HEK293 (cell line): ENCODE results near the gene VEZF1.
A peak's percentile ranks its signal among the peaks of the same experiment; 100 is the strongest.

Experiments used
- CTCF ChIA-PET: fragments of 350-600 bp; formaldehyde crosslinking; extraction: SDS; loops from one replicate; lab custom pipeline; 2021; ENCODE audit warnings: antibody characterized with exemption; lab: Yijun Ruan, JAX
- POLR2A ChIA-PET: fragments of 300-600 bp; formaldehyde crosslinking; extraction: SDS; loops from one replicate; lab custom pipeline; 2020; ENCODE audit warnings: antibody characterized with exemption, inconsistent platforms; lab: Yijun Ruan, JAX
- H3K27ac ChIP-seq: fragments of 200-500 bp; sonication (Bioruptor generic); 2 replicates; pipeline ENCODE4 v1.5.1; 2014; ENCODE audit warnings: low read depth, low read length, control low read depth, inconsistent platforms; ENCODE audit errors: extremely low read depth
- H3K36me3 ChIP-seq, 2 experiments: fragments of 200-500 bp in 1 of 2; sonication (Bioruptor generic) in 1 of 2; 1 replicate in 1 of 2; 2 replicates in 1 of 2; pipeline ENCODE4 v1.5.1; 2014 to 2017; ENCODE audit warnings: inconsistent platforms in 2 of 2, low read length in 2 of 2; ENCODE audit not compliant: control insufficient read depth in 2 of 2, insufficient read depth in 1 of 2
- H3K4me1 ChIP-seq: fragments of 200-500 bp; sonication (Bioruptor generic); 2 replicates; pipeline ENCODE4 v1.5.1; 2014; ENCODE audit warnings: mild to moderate bottlenecking, low read length, inconsistent platforms; ENCODE audit not compliant: control insufficient read depth, insufficient read depth
- H3K4me3 ChIP-seq: 2 replicates; pipeline ENCODE4 v1.5.1; 2011; ENCODE audit warnings: low read depth, mild to moderate bottlenecking, control low read depth, low read length, moderate library complexity
- H3K9me3 ChIP-seq: fragments of 200-500 bp; sonication (Bioruptor generic); 2 replicates; pipeline ENCODE4 v1.5.1; 2014; ENCODE audit warnings: low read depth, low read length, inconsistent platforms; ENCODE audit not compliant: control insufficient read depth, insufficient read depth
- ATF2 ChIP-seq: fragments of 450-650 bp; formaldehyde crosslinking; IDR thresholded peaks from 2 replicates; pipeline ENCODE4 v1.5.1; 2016; ENCODE audit warnings: missing biosample characterization, missing genetic modification characterization, low read depth
- BCL11A ChIP-seq: fragments of 450-650 bp; formaldehyde crosslinking; IDR thresholded peaks from 2 replicates; pipeline ENCODE4 v1.5.1; 2016; ENCODE audit warnings: low read depth, missing biosample characterization, missing genetic modification characterization
- GLI4 ChIP-seq: fragments of 450-650 bp; formaldehyde crosslinking; IDR thresholded peaks from 2 replicates; pipeline ENCODE4 v1.5.1; 2016; ENCODE audit warnings: missing biosample characterization, missing genetic modification characterization
- HOXC10 ChIP-seq: sonication (generic); formaldehyde crosslinking; IDR thresholded peaks from 2 replicates; pipeline ENCODE4 v1.8.1; 2023; ENCODE audit warnings: mild to moderate bottlenecking, missing genetic modification reagents
- KLF1 ChIP-seq: fragments of 450-650 bp; formaldehyde crosslinking; IDR thresholded peaks from 2 replicates; pipeline ENCODE4 v1.5.1; 2016; ENCODE audit warnings: missing biosample characterization, missing genetic modification characterization
- MYNN ChIP-seq: fragments of 450-650 bp; formaldehyde crosslinking; IDR thresholded peaks from 2 replicates; pipeline ENCODE4 v1.5.1; 2016; ENCODE audit warnings: missing biosample characterization, missing genetic modification characterization, borderline replicate concordance
- MZF1 ChIP-seq: fragments of 450-650 bp; formaldehyde crosslinking; IDR thresholded peaks from 2 replicates; pipeline ENCODE4 v1.5.1; 2017; ENCODE audit warnings: missing biosample characterization, missing genetic modification characterization, borderline replicate concordance
- SETDB1 ChIP-seq: IDR thresholded peaks from one replicate; pipeline ENCODE4 v1.6.1; 2017; ENCODE audit warnings: mild to moderate bottlenecking, low read length, moderate library complexity, mixed read lengths; ENCODE audit not compliant: insufficient read length
- ZBTB1 ChIP-seq: fragments of 450-650 bp; formaldehyde crosslinking; IDR thresholded peaks from 2 replicates; pipeline ENCODE4 v1.5.1; 2016; ENCODE audit warnings: missing biosample characterization, missing genetic modification characterization
- ZBTB6 ChIP-seq: fragments of 450-650 bp; formaldehyde crosslinking; IDR thresholded peaks from 2 replicates; pipeline ENCODE4 v1.5.1; 2017; ENCODE audit warnings: missing biosample characterization, missing genetic modification characterization
- ZFP41 ChIP-seq: fragments of 450-650 bp; formaldehyde crosslinking; IDR thresholded peaks from 2 replicates; pipeline ENCODE4 v1.5.1; 2016; ENCODE audit warnings: missing biosample characterization, missing genetic modification characterization, borderline replicate concordance
- ZFP69B ChIP-seq: fragments of 450-650 bp; formaldehyde crosslinking; IDR thresholded peaks from 2 replicates; pipeline ENCODE4 v1.5.1; 2016; ENCODE audit warnings: missing biosample characterization, missing genetic modification characterization
- ZNF146 ChIP-seq: fragments of 450-650 bp; formaldehyde crosslinking; IDR thresholded peaks from 2 replicates; pipeline ENCODE4 v1.5.1; 2016; ENCODE audit warnings: missing biosample characterization, missing genetic modification characterization
- ZNF23 ChIP-seq: fragments of 450-650 bp; formaldehyde crosslinking; IDR thresholded peaks from 2 replicates; pipeline ENCODE4 v1.5.1; 2016; ENCODE audit warnings: missing biosample characterization, missing genetic modification characterization, borderline replicate concordance
- ZNF274 ChIP-seq, 2 experiments: fragments of 200-500 bp in 1 of 2; fragments of 450-650 bp in 1 of 2; sonication (Bioruptor generic) in 1 of 2; formaldehyde crosslinking in 1 of 2; IDR thresholded peaks; 2 replicates each; pipeline versions ENCODE4 v1.5.1 to v1.6.1; 2014 to 2016; ENCODE audit warnings: borderline replicate concordance in 1 of 2, inconsistent platforms in 1 of 2, low read length in 1 of 2, missing biosample characterization in 1 of 2, missing genetic modification characterization in 1 of 2
- ZNF473 ChIP-seq: fragments of 450-650 bp; formaldehyde crosslinking; IDR thresholded peaks from 2 replicates; pipeline ENCODE4 v1.5.1; 2017; ENCODE audit warnings: missing biosample characterization, missing genetic modification characterization
- ZNF548 ChIP-seq: fragments of 450-650 bp; formaldehyde crosslinking; IDR thresholded peaks from 2 replicates; pipeline ENCODE4 v1.5.1; 2016; ENCODE audit warnings: missing biosample characterization, missing genetic modification characterization
- TF ChIP-seq, protein P1 (sequence below): fragments of 450-650 bp; formaldehyde crosslinking; IDR thresholded peaks from 2 replicates; pipeline ENCODE4 v1.5.1; 2016; ENCODE audit warnings: missing biosample characterization, missing genetic modification characterization, borderline replicate concordance
- TF ChIP-seq, protein P2 (sequence below): fragments of 450-650 bp; formaldehyde crosslinking; IDR thresholded peaks from 2 replicates; pipeline ENCODE4 v1.5.1; 2017; ENCODE audit warnings: missing biosample characterization, missing genetic modification characterization
- TF ChIP-seq, protein P3 (sequence below): fragments of 450-650 bp; formaldehyde crosslinking; IDR thresholded peaks from 2 replicates; pipeline ENCODE4 v1.5.1; 2017; ENCODE audit warnings: missing biosample characterization, missing genetic modification characterization
- TF ChIP-seq, protein P4 (sequence below): fragments of 450-650 bp; formaldehyde crosslinking; IDR thresholded peaks from 2 replicates; pipeline ENCODE4 v1.5.1; 2016; ENCODE audit warnings: missing biosample characterization, missing genetic modification characterization

The VEZF1 gene

DNA sequence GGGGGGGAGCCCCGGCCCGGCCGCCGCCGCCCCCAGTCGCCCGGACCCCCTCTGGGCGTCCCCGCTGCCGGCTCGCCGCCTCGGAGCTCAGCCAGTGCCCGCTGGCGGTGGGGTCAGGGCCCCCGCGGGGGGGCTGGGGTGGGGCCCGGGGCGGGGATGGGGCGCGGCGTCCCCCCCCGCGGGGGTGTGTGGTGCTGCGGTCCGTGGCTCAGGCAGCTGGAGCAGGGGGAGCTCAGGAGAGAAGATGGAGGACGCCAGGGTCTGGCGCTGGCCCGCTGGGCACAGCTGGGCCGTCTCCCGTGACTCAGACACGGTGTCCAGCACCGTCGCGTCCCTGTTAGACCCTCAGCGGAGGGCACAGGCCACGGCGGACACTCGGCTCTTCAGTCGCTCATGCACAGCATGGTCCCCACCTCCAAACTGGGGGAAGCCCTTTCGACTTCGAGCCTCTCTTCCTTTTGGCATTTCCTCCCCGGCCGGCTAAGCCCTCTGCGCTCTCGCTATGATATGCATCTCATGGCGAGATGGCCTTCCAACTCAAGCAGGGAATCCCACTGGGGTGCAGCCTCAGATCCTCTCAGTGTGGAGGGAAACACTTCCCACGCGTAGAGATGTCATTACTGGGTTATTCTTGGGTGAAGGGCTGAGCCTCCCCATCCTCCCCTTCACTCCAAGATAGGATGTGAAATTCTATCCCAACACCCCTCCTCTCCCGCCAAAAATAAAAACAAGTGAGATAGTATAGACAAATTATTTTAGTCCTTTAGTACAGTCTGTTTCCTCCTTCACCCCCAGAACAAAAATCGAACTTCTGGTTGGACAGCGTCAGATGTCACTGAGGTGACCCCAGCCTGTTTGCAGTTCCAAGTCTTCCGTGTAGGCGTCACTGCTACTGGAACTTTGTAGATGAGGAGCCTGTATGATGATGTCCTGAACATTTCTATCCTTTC lies 522 bp upstream of the VEZF1 start:
- Histone ChIP-seq H3K27ac (peak overlapping the region; percentile 97), H3K4me3 (peak overlapping the region; percentile 89), H3K4me1 (peaks cover 33% of the 10 kb centered on the region), H3K9me3 (no peaks in the 10 kb centered on the region), H3K36me3 (peaks cover 0 to 18% of the 10 kb centered on the region in 2 experiments; a peak in 1 of 3 replicates)
- ChIA-PET POLR2A (interaction anchor here (0.6 to 4.6 kb wide), 17 partner anchors 8 to 138 kb away, joined by 3 to 39 read pairs (median 4); partner anchors contain the start of genes DYNLL2, MRPS23 and SRSF1), CTCF (interaction anchor here (2.5 to 15.7 kb wide), 3 partner anchors 11 to 132 kb away, joined by 10 to 434 read pairs (median 38); partner anchors contain the start of gene MRPS23)
- TF ChIP-seq, protein P1, sequence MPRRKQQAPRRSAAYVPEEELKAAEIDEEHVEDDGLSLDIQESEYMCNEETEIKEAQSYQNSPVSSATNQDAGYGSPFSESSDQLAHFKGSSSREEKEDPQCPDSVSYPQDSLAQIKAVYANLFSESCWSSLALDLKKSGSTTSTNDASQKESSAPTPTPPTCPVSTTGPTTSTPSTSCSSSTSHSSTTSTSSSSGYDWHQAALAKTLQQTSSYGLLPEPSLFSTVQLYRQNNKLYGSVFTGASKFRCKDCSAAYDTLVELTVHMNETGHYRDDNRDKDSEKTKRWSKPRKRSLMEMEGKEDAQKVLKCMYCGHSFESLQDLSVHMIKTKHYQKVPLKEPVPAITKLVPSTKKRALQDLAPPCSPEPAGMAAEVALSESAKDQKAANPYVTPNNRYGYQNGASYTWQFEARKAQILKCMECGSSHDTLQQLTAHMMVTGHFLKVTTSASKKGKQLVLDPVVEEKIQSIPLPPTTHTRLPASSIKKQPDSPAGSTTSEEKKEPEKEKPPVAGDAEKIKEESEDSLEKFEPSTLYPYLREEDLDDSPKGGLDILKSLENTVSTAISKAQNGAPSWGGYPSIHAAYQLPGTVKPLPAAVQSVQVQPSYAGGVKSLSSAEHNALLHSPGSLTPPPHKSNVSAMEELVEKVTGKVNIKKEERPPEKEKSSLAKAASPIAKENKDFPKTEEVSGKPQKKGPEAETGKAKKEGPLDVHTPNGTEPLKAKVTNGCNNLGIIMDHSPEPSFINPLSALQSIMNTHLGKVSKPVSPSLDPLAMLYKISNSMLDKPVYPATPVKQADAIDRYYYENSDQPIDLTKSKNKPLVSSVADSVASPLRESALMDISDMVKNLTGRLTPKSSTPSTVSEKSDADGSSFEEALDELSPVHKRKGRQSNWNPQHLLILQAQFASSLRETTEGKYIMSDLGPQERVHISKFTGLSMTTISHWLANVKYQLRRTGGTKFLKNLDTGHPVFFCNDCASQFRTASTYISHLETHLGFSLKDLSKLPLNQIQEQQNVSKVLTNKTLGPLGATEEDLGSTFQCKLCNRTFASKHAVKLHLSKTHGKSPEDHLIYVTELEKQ (tag by site-specific recombination): no peak
- TF ChIP-seq ZNF146 (tag by site-specific recombination) (no peak), ZFP69B (tag by site-specific recombination) (peak; percentile 53; the same call in 1 of the 2 replicates), KLF1 (tag by site-specific recombination) (peak; percentile 60), HOXC10 (no peak), BCL11A (tag by site-specific recombination) (peak; percentile 27), MZF1 (tag by site-specific recombination) (no peak), SETDB1 (no peak), MYNN (peak; percentile 50; the same call in 1 of the 2 replicates), ATF2 (tag by site-specific recombination) (no peak), ZFP41 (no peak), GLI4 (tag by site-specific recombination) (no peak; the same call in 1 of the 2 replicates), ZNF23 (tag by site-specific recombination) (no peak), ZNF548 (tag by site-specific recombination) (no peak), ZNF274 (IDR thresholded peaks at IDR 0.05; ENCODE audit: low read length) (no peak), ZNF274 (tag by site-specific recombination; IDR thresholded peaks at IDR 0.05; ENCODE audit: borderline replicate concordance) (no peak), ZNF473 (tag by site-specific recombination) (no peak), ZBTB1 (tag by site-specific recombination) (no peak), ZBTB6 (tag by site-specific recombination) (no peak)
- TF ChIP-seq, protein P2, sequence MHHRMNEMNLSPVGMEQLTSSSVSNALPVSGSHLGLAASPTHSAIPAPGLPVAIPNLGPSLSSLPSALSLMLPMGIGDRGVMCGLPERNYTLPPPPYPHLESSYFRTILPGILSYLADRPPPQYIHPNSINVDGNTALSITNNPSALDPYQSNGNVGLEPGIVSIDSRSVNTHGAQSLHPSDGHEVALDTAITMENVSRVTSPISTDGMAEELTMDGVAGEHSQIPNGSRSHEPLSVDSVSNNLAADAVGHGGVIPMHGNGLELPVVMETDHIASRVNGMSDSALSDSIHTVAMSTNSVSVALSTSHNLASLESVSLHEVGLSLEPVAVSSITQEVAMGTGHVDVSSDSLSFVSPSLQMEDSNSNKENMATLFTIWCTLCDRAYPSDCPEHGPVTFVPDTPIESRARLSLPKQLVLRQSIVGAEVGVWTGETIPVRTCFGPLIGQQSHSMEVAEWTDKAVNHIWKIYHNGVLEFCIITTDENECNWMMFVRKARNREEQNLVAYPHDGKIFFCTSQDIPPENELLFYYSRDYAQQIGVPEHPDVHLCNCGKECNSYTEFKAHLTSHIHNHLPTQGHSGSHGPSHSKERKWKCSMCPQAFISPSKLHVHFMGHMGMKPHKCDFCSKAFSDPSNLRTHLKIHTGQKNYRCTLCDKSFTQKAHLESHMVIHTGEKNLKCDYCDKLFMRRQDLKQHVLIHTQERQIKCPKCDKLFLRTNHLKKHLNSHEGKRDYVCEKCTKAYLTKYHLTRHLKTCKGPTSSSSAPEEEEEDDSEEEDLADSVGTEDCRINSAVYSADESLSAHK (tag by site-specific recombination): no peak
- TF ChIP-seq, protein P3, sequence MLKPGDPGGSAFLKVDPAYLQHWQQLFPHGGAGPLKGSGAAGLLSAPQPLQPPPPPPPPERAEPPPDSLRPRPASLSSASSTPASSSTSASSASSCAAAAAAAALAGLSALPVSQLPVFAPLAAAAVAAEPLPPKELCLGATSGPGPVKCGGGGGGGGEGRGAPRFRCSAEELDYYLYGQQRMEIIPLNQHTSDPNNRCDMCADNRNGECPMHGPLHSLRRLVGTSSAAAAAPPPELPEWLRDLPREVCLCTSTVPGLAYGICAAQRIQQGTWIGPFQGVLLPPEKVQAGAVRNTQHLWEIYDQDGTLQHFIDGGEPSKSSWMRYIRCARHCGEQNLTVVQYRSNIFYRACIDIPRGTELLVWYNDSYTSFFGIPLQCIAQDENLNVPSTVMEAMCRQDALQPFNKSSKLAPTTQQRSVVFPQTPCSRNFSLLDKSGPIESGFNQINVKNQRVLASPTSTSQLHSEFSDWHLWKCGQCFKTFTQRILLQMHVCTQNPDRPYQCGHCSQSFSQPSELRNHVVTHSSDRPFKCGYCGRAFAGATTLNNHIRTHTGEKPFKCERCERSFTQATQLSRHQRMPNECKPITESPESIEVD (tag by site-specific recombination): no peak
- TF ChIP-seq, protein P4, sequence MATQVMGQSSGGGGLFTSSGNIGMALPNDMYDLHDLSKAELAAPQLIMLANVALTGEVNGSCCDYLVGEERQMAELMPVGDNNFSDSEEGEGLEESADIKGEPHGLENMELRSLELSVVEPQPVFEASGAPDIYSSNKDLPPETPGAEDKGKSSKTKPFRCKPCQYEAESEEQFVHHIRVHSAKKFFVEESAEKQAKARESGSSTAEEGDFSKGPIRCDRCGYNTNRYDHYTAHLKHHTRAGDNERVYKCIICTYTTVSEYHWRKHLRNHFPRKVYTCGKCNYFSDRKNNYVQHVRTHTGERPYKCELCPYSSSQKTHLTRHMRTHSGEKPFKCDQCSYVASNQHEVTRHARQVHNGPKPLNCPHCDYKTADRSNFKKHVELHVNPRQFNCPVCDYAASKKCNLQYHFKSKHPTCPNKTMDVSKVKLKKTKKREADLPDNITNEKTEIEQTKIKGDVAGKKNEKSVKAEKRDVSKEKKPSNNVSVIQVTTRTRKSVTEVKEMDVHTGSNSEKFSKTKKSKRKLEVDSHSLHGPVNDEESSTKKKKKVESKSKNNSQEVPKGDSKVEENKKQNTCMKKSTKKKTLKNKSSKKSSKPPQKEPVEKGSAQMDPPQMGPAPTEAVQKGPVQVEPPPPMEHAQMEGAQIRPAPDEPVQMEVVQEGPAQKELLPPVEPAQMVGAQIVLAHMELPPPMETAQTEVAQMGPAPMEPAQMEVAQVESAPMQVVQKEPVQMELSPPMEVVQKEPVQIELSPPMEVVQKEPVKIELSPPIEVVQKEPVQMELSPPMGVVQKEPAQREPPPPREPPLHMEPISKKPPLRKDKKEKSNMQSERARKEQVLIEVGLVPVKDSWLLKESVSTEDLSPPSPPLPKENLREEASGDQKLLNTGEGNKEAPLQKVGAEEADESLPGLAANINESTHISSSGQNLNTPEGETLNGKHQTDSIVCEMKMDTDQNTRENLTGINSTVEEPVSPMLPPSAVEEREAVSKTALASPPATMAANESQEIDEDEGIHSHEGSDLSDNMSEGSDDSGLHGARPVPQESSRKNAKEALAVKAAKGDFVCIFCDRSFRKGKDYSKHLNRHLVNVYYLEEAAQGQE (tag by site-specific recombination): peak; percentile 85
